ENCODE data around the gene ADIG.

ADIG gene

DNA sequence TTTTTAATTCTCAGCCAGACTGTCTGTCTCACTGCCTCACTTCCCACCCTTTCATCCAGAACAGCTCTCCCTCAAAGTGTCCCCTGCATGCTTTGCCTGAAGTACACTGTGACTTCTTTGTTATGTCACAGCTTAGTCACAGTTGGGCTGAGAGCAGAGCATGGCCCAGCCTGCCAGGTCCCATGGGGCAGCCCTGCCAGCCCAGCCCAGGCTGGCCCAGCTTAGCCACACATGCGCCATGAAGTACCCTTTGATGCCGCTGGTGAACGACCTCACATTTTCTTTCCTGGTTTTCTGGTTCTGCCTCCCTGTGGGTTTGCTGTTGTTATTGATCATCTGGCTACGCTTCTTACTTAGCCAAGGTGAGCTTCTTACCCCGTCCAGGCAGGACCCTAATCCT is at the start of gene ADIG:
TSS of gene ADIG (plus strand) at position 185 of the 400 bp plus-strand sequence. CDS start at position 239, 54 bp downstream.
- no peak for DNase-seq

DNA sequence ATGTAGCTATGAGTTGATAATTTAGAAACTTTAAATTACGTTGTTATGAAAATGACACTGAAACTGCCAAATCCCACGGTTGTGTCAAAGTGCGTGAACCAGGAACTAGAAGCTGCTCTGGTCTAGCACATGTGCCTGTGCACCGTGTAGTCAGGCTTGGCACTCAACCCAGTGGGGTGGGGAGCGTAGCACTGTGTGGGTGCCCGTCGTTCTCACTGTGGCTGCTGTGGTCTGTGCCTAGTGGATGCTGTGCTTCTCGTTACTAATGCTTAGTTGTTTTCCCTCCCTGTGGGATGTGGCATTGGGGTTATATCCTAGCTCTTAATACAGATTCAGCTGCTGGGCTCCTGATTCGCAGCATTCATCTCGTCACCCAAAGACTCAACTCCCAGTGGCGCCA is 46.2 kb upstream of the ADIG start:
- no peak for DNase-seq

- no peak for DNase-seq
Measured at GRCh38 chr20:38536310-38536709, 44.7 kb upstream of the ADIG start.

GRCh38 chr20:38537176-38537575 is 43.8 kb upstream of the ADIG start:
- no peak for DNase-seq

GRCh38 chr20:38538789-38539188 is 42.2 kb upstream of the ADIG start:
- no peak for DNase-seq

DNA sequence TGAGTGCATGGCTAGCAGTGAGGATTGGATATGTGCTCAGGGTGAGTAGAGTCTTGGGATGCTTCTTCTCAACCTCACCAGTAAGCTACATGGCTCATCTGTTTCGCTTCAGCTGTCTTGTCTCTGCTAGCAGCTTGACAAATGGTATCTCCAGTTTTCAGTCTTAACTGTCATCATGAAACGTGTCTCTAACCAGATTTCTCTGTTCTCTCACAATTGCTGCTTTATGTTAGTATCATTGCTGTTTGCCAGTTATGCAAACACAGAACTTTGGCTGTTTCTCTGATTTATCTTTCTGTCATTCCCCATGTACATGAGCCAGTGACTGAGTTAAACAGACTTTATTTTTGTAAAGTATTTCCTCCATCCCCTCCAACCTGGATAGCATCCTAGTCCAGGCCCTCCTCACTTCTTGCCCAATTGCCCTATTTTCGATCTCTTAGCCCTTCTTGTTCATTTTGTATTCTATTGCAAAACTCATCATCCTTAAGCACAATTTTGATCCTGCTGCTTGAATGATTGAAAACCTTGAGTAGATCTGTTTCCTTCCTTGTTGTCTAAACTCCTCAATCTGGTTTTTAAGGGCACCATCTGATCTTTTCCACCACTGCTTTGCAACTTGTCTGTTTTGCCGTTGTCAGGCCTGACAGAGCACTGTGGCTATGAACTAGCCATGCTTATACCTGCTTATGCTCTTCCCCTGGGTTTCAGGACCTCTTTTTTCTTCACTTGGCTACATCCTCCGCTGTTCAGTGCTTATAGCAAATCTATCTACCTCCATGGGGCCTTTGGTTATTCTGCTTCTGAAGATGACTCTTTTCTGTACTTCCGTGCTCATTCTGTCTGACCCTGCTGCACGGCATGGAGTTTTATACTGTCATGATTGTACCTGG is 37.7 kb upstream of the ADIG start:
- DNase-seq = no peak

DNA sequence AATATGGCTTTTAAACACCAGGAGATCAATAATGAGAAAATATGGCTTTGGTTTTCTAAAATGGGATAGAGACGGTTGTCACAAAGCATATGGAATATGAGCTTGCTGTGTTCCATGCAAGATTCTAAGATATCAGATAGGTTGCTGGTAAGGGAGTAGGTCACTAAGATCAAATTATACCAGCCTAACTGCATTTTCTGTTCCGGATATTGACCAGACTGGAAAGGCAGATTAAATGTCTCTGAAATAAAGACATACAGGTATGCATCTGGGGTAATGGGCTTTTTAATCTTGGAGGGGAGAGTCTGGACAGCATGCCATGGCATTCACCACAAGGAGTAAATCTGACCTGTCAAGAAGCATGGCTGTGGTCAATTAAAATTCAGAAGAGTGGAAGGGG is 35.2 kb upstream of the ADIG start:
- no peak for DNase-seq

DNA sequence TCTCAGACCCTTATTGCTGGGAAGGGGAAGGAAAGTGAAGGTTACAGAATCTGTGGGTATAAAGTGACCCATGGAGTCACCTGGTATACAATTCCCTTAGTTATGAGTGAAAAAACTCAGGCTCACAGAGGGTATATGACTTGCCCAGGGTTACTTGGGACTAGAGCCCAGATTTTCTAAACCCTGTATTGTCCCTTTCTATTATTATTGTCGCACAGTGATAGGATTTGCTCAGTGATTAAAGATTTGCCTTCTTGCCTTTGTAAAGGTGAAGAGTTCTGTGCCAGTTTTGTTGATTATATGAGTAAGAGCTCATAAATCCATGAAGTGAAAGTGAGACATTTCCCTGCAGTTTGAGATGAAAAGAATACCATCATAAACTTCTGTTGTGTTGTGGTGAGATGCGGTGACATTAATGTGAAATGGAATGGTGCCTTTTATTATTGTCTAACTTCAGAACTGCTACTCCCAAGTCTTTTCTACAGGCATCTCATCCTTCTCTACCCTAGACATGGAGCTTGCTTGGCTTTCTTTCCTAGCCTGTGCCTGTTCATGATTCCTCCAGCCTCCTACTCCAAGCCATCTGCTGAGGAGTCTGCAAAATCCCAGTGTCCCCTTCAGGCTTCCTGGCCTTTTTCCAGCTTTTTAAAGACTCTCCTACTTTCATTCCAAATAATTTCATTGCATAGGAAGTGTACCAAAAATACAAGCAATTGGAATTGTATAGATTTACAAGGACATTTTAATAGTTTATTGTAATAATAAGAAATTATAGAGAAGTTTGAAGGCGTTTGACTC is 33.5 kb upstream of the ADIG start:
- no peak for DNase-seq

DNA sequence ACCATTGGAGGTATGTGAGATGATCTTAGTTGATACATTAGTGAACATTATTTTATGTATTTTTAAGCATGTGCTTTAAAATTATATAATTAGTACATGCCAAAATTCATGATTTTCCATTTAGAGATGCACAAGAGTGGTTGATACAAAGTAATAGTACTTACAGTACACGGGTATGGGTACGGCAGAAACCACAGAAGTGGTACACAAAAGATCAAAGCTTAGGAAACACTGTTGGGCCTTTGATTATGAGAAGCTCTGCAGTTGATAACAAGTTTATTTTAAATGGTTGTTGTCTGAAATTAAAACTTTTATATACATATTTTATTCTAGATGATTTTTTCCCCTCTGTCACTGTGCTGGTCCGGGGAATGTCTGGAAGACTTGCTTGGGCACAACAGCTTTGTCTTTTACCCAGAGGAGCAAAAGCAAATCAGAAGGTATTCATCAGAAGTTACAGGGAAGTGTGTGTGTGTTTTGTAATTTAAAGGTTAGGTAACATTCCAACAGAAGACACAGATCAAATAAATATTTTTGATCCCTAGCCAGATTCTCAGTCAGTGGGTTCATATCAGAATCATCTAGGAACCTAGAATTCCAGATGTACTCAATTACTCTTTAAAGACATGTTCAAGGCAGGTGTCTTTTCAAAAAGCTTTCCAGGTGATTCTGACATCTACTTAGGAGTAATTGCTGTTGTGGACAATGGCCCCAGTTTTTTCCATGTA is 32.5 kb upstream of the ADIG start:
- DNase-seq = no peak

DNA sequence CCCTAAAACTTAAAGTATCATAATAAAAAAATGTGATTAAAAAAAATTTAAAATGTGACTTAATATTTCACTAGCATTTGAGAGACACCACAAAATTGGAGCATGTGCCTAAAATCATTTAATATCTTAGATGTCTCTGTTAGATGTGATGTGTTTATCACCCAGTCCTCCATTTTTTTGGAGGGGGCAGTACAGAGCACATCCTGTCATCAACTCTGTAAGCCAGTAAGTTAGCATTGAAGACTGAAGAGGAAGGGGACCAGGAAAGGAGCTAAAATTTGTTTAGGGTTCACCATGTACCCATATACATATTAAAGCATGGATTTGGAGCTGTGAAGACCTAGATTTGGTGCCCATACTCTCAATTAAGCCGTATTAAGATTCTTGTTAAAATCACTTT is 30.7 kb upstream of the ADIG start:
- DNase-seq = peak in 1 of 6 experiments; percentile 3

DNA sequence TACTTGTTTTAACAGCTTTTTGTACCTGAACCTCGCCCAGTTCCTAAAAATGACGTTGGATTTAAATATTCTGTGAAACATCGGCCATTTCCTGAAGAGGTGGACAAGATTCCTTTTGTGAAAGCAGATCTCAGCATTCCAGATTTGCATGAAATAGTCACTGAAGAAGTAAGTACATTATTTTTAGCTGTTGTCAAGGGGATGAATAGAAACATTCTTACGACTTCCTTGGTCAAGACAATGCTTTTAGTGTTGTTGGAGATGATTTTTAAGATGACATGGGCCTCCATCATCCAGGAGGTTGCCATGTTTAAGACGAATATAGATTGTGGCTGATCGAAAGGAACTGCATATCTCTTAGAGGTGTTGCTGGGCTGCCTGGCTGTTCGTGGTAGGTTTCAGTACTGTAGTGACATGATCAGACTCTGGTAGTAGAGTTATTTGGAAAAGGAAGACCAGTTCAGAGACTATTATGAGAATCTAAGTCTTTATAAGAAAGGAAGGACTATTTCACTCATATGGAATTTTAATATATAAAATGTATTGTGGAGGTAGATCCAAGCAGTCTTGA is 29.9 kb upstream of the ADIG start:
- no peak for DNase-seq

GRCh38 chr20:38554986-38555385 is 26.0 kb upstream of the ADIG start:
- DNase-seq = no peak

GRCh38 chr20:38555395-38555794 is 25.6 kb upstream of the ADIG start:
- no peak for DNase-seq

- no peak for DNase-seq
Measured at GRCh38 chr20:38557174-38557573, 23.8 kb upstream of the ADIG start.

DNA sequence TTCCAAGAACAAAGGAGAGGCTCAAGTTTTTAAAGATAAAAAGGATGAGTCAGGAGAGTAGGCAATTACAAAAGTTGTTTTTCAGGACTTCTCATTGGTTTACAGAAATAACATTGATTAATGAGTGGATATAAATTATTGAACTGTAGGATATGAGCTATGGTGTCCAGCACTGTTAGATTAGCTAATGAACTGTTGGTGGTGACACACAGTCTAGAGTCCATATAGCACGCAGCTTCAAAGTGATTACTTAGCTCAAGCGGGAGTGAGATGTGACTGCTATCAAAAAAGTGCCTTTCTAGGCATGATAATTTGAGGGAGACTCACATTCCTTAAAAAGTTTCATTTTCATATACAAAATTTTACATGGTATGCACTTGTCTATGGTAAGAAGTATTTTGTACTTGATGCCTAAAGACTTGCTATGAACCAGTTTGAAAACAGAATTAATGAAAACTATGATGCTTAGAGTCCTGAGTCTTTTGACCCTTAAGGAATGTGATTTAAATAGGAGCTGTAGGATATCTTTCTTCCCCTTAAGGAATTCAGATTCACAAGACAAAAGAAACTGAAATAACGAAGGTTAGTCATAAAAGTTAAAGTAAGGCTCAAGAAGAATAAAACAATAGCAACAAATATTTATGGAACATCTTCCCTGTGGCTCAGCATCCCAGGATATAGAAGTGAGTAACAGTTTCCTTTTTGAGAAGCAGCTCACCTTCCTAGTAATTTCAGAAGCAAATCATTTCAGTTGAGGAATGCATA is 22.2 kb upstream of the ADIG start:
- no peak for DNase-seq

GRCh38 chr20:38559764-38560163 is 21.2 kb upstream of the ADIG start:
- no peak for DNase-seq

DNA sequence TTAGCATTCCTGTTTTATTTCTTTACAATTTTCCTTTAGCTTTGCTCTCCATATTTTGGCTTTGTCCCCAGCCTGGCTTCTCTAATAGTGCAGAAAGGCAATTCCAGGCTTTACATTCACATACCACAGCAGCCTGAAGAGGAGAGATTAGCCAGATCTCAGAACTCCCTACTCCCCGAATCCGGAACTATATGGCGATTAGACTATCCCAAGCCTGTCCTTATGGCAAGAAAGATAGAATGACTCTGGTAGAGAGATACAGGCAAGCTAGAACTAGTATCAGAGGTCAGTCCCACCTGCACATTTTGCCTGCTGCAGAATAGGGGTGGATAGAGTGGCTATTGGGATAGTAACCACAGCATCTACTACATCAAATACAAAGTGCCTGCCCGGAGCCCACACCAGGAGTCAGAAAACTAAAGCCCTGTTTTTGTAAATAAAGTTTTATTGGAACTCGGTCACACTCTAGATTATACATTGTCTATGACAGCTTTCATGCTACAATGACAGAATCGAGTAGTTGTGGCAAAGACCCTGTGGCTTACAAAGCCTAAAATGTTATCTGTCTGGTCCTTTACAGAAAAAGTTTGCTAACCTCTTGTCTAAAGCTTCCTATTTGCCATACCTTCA is 17.1 kb upstream of the ADIG start:
- DNase-seq = no peak

DNA sequence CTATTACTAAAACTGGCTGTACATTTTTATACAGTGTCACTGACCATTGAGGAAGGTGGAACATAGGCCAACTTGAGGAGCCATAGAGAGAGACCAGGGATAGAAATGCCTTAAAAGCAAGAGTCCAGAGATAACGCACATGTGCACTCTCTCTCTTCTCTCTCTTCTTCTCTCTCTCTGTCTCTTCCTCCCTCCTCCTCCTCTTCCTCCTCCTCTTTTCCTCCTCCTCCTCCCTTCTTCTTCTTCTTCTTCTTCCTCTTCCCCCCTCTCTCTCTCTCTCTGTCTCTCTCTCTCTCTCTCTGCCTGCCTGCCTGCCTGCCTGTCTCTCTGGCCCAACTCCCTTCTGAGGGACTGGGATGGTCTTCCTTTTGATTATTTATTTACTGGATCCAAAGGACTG is 16.3 kb upstream of the ADIG start:
- no peak for DNase-seq

- no peak for DNase-seq
Measured at GRCh38 chr20:38566036-38566598, 14.9 kb upstream of the ADIG start.

DNA sequence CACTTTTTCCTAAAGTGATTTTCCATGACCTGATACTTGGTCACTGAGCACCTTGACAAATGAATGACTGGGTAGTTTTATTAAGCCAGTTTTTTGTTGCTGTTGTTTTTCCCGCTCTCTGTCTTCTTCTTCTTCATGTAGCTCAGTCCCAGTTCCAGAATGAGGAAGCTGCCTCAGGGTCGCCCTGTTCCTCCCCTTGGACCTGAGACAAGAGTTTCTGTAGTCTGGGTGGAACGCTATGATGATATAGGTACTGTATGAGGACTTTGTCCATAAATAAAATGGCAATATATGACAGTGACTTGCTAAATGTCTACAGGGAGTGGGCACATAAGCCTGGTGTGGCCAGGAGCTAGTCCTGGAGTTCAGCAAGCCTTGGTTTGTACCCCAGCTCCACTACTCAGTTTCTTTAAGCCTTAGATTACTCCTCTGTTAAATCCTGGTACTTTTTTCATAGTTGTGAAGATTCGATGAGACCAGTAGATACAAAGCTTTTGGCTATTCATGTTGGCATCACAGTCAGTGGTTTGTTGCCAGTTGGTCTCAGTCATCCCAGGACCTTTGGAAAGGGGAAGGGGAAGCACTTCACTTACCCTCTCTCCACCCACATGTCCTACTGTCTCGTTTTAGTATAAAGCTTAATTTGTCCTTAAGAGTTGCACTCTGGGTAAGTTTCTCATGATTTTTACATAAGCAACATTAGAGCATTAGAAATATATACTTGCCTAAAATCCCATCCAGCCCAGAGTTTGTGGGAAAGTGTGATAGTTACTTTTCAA is 11.1 kb upstream of the ADIG start:
- no peak for DNase-seq

DNA sequence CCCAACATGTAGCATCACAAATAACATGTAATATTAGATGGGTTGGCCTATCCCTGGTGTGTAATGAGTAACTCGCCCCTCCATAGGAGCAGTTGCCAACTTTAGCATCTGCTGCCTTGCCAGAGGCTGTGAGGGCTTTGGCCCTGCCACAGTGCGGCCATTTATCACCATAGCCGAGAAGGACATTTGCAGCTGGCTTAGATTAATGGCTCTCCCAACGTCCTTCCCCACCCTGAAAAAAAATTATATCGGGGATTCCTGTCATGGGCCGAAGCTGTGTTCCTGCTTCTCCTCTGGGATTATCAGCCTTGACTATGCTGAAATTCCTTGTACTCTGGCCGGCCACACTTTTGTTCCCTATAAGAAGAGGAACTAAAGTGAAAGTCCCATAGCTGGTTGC is 7.6 kb upstream of the ADIG start:
- DNase-seq = no peak

Measured in stimulated activated naive CD4-positive, alpha-beta T cell (primary cell).